Neural cell (in vitro differentiated cells): Measurements from ENCODE around the gene UTP18. TPM values are rescaled to one million over a fixed set of nuclear protein-coding genes. Genes with fewer than 3 reads are reported as not detected.

Source experiments
- H2AFZ ChIP-seq: fragments of 200-600, 300-800 bp; sonication (generic), shearing (Covaris generic); 2 replicates; pipeline ENCODE4 v1.6.0; 2014; ENCODE audit warnings: low read depth, mild to moderate bottlenecking, antibody characterized with exemption, low read length, moderate library complexity
- H3F3A ChIP-seq: fragments of 200-600 bp; shearing (Covaris generic); 2 replicates; pipeline ENCODE4 v1.6.1; 2016; ENCODE audit warnings: mild to moderate bottlenecking, moderate library complexity, mixed read lengths, antibody characterized with exemption, low read length; ENCODE audit not compliant: insufficient read depth, poor library complexity, severe bottlenecking
- H3K27ac ChIP-seq: fragments of 200-600, 300-800 bp; sonication (generic), shearing (Covaris generic); 2 replicates; pipeline ENCODE4 v1.5.1; 2014; ENCODE audit warnings: mild to moderate bottlenecking, low read length, moderate library complexity
- H3K27me3 ChIP-seq: fragments of 300-800, 200-600 bp; sonication (generic), shearing (Covaris generic); 2 replicates; pipeline ENCODE4 v1.6.0; 2014; ENCODE audit warnings: mild to moderate bottlenecking, low read depth, low read length, moderate library complexity; ENCODE audit not compliant: insufficient read depth
- H3K36me3 ChIP-seq: fragments of 300-800, 200-600 bp; sonication (generic), shearing (Covaris generic); 2 replicates; pipeline ENCODE4 v1.5.1; 2014; ENCODE audit warnings: mild to moderate bottlenecking, antibody characterized with exemption, low read length, moderate library complexity; ENCODE audit not compliant: insufficient read depth
- H3K4me2 ChIP-seq: fragments of 300-800, 200-600 bp; sonication (generic), shearing (Covaris generic); 2 replicates; pipeline ENCODE4 v1.6.0; 2014; ENCODE audit warnings: mild to moderate bottlenecking, low read length
- H3K4me3 ChIP-seq: fragments of 300-800, 200-600 bp; sonication (generic), shearing (Covaris generic); 2 replicates; pipeline ENCODE4 v1.5.1; 2014; ENCODE audit warnings: mild to moderate bottlenecking, low read length, moderate library complexity
- H3K79me2 ChIP-seq: fragments of 200-600 bp; shearing (Covaris generic); replicated peaks from 2 replicates; pipeline ENCODE4 v1.6.0; 2014; ENCODE audit warnings: mild to moderate bottlenecking, low read length, moderate library complexity; ENCODE audit not compliant: insufficient read depth
- H3K9ac ChIP-seq: fragments of 300-800, 200-600 bp; sonication (generic), shearing (Covaris generic); 2 replicates; pipeline ENCODE4 v1.6.1; 2016; ENCODE audit warnings: mild to moderate bottlenecking, low read length, mixed read lengths
- H3K9me2 ChIP-seq: fragments of 200-600 bp; shearing (Covaris generic); 2 replicates; pipeline ENCODE4 v1.6.1; 2016; ENCODE audit warnings: mild to moderate bottlenecking, low read length, mixed read lengths; ENCODE audit not compliant: insufficient read depth
- H3K9me3 ChIP-seq: fragments of 200-600, 300-800 bp; sonication (generic), shearing (Covaris generic); 2 replicates; pipeline ENCODE4 v1.6.1; 2016; ENCODE audit warnings: mild to moderate bottlenecking, mixed run types, low read length, moderate library complexity, mixed read lengths
- H4K20me1 ChIP-seq: fragments of 200-600 bp; shearing (Covaris generic); 2 replicates; pipeline ENCODE4 v1.6.1; 2016; ENCODE audit warnings: mild to moderate bottlenecking, mixed run types; ENCODE audit not compliant: insufficient read depth
- CTCF ChIP-seq: fragments of 450-650 bp; IDR thresholded peaks from 2 replicates; pipeline ENCODE4 v1.5.1; 2014; ENCODE audit warnings: antibody characterized with exemption, mild to moderate bottlenecking, moderate library complexity; ENCODE audit not compliant: poor library complexity, severe bottlenecking
- EP300 ChIP-seq: fragments of 450-650 bp; conservative IDR thresholded peaks from 2 replicates; pipeline ENCODE4 v1.6.1; 2014; ENCODE audit warnings: antibody characterized with exemption, mild to moderate bottlenecking, moderate library complexity; ENCODE audit not compliant: poor library complexity, severe bottlenecking
- EZH2 ChIP-seq: fragments of 200-600, 300-800 bp; shearing (Covaris generic), sonication (generic); IDR thresholded peaks from 2 replicates; pipeline ENCODE4 v1.6.1; 2014; ENCODE audit warnings: antibody characterized with exemption, low read length, borderline replicate concordance, mild to moderate bottlenecking; ENCODE audit not compliant: insufficient read depth, poor library complexity, severe bottlenecking
- MXI1 ChIP-seq: fragments of 450-650 bp; conservative IDR thresholded peaks from 2 replicates; pipeline ENCODE4 v1.6.1; 2014; ENCODE audit warnings: antibody characterized with exemption, mild to moderate bottlenecking; ENCODE audit not compliant: poor library complexity, severe bottlenecking
- POLR2AphosphoS5 ChIP-seq: IDR thresholded peaks from 2 replicates; pipeline ENCODE4 v1.6.1; 2012
- RAD21 ChIP-seq: fragments of 450-650 bp; conservative IDR thresholded peaks from 2 replicates; pipeline ENCODE4 v1.6.1; 2014; ENCODE audit warnings: antibody characterized with exemption, mild to moderate bottlenecking, moderate library complexity
- REST ChIP-seq: IDR thresholded peaks from 2 replicates; pipeline ENCODE4 v1.6.1; 2012; ENCODE audit warnings: borderline replicate concordance
- SMC3 ChIP-seq: fragments of 450-650 bp; conservative IDR thresholded peaks from 2 replicates; pipeline ENCODE4 v1.6.1; 2014; ENCODE audit warnings: antibody characterized with exemption, mild to moderate bottlenecking, moderate library complexity; ENCODE audit not compliant: poor library complexity
- TAF1 ChIP-seq: IDR thresholded peaks from 2 replicates; pipeline ENCODE4 v1.6.1; 2012; ENCODE audit warnings: low read depth
- polyA plus RNA-seq: library from polyadenylated mRNA; depleted of rRNA; stranded (reverse); fragments of >200 nt; gene quantifications from 2 replicates; pipeline ENCODE4 v1.2.3, GENCODE V29; 2014

The UTP18 gene
- polyA plus RNA-seq, 1 donor from 2014 or later: 52.1 TPM

- H4K20me1 ChIP-seq: no peaks in the 10 kb centered on the region
- H3K36me3 ChIP-seq: no peaks in the 10 kb centered on the region
- no peak for TF ChIP-seq CTCF
- no peak for TF ChIP-seq TAF1
- TF ChIP-seq EZH2: no peak
- no peak for TF ChIP-seq EP300
- TF ChIP-seq MXI1: no peak
- TF ChIP-seq SMC3: no peak
- no peak for TF ChIP-seq RAD21
- TF ChIP-seq REST: no peak
- no peak for TF ChIP-seq POLR2AphosphoS5
- H2AFZ ChIP-seq: no peak overlapping the region
- H3K27me3 ChIP-seq: no peaks in the 10 kb centered on the region
- H3K4me3 ChIP-seq: no peak overlapping the region
- H3K4me2 ChIP-seq: no peak overlapping the region
- H3K9me3 ChIP-seq: no peaks in the 10 kb centered on the region
- no peaks in the 10 kb centered on the region for H3K9me2 ChIP-seq
- no peak overlapping the region for H3K9ac ChIP-seq
- H3K27ac ChIP-seq: no peak overlapping the region
- peaks cover 53% of the 10 kb centered on the region for H3K79me2 ChIP-seq
- H3F3A ChIP-seq: no peaks in the 10 kb centered on the region
Observed at GRCh38 chr17:51234162-51234561, 26.2 kb upstream of the UTP18 start.

GRCh38 chr17:51238255-51238887 is 22.0 kb upstream of the UTP18 start:
- peaks cover 38% of the 10 kb centered on the region for H3K79me2 ChIP-seq

More at GRCh38 chr17:51238255-51238887, 22.0 kb upstream of the UTP18 start:
- H3K4me3 ChIP-seq: no peak overlapping the region
- H3K9me3 ChIP-seq: no peaks in the 10 kb centered on the region
- H3K9ac ChIP-seq: no peak overlapping the region
- no peaks in the 10 kb centered on the region for H3K27me3 ChIP-seq
- no peaks in the 10 kb centered on the region for H3K36me3 ChIP-seq
- H4K20me1 ChIP-seq: no peaks in the 10 kb centered on the region
- no peaks in the 10 kb centered on the region for H3F3A ChIP-seq
- no peaks in the 10 kb centered on the region for H3K9me2 ChIP-seq
- TF ChIP-seq MXI1 (no peak), CTCF (no peak), TAF1 (no peak), RAD21 (no peak)
- H3K27ac ChIP-seq: no peak overlapping the region
- no peak overlapping the region for H2AFZ ChIP-seq
- H3K4me2 ChIP-seq: no peak overlapping the region
